ENCODE data around the gene NUP62.
A peak's percentile ranks its signal among the peaks of the same experiment; 100 is the strongest.

The NUP62 gene

GRCh38 chr19:49873129-49873521 is 56.2 kb downstream of the NUP62 start:
- no peak for TF ChIP-seq CTCF (IDR thresholded peaks at IDR 0.05; ENCODE audit: control insufficient read depth, insufficient read depth, low read depth, low read length, missing control alignments)
- no peak for DNase-seq (ENCODE audit: low read depth)
- no peak overlapping the region for H3K4me3 ChIP-seq (ENCODE audit: control insufficient read depth, low read depth, low read length)

- no peak for DNase-seq (ENCODE audit: low read depth)
- no peak for TF ChIP-seq CTCF (IDR thresholded peaks at IDR 0.05; ENCODE audit: control insufficient read depth, insufficient read depth, low read depth, low read length, missing control alignments)
- H3K4me3 ChIP-seq (ENCODE audit: control insufficient read depth, low read depth, low read length) = no peak overlapping the region
Observed at GRCh38 chr19:49872245-49873128, 56.8 kb downstream of the NUP62 start.

GRCh38 chr19:49871349-49871985 is 57.8 kb downstream of the NUP62 start:
- no peak for DNase-seq (ENCODE audit: low read depth)
- TF ChIP-seq CTCF (IDR thresholded peaks at IDR 0.05; ENCODE audit: control insufficient read depth, insufficient read depth, low read depth, low read length, missing control alignments) = no peak
- H3K4me3 ChIP-seq (ENCODE audit: control insufficient read depth, low read depth, low read length) = no peak overlapping the region

- TF ChIP-seq CTCF (IDR thresholded peaks at IDR 0.05; ENCODE audit: control insufficient read depth, insufficient read depth, low read depth, low read length, missing control alignments) = no peak
- no peak for DNase-seq (ENCODE audit: low read depth)
- H3K4me3 ChIP-seq (ENCODE audit: control insufficient read depth, low read depth, low read length) = peak overlapping the region; percentile 45
Observed at GRCh38 chr19:49870309-49870901, 58.9 kb downstream of the NUP62 start.

- peak overlapping the region; percentile 45 for H3K4me3 ChIP-seq (ENCODE audit: control insufficient read depth, low read depth, low read length)
- peak; percentile 100 for DNase-seq (ENCODE audit: low read depth)
- TF ChIP-seq CTCF (IDR thresholded peaks at IDR 0.05; ENCODE audit: control insufficient read depth, insufficient read depth, low read depth, low read length, missing control alignments) = no peak
Observed at GRCh38 chr19:49869484-49870308, 59.6 kb downstream of the NUP62 start.

GRCh38 chr19:49869009-49869483 is 60.3 kb downstream of the NUP62 start:
- TF ChIP-seq CTCF (IDR thresholded peaks at IDR 0.05; ENCODE audit: control insufficient read depth, insufficient read depth, low read depth, low read length, missing control alignments) = no peak
- no peak for DNase-seq (ENCODE audit: low read depth)

More at GRCh38 chr19:49869009-49869483, 60.3 kb downstream of the NUP62 start:
- H3K4me3 ChIP-seq (ENCODE audit: control insufficient read depth, low read depth, low read length) = peak overlapping the region; percentile 37

Data from AG09309 (cell line).